ENCODE data around the gene C2CD4D.
"Not testable (repeated sequence)": the region's sequence is repeated elsewhere in the genome, so short reads cannot be mapped to it uniquely, and the experiment has no call there.

DNA sequence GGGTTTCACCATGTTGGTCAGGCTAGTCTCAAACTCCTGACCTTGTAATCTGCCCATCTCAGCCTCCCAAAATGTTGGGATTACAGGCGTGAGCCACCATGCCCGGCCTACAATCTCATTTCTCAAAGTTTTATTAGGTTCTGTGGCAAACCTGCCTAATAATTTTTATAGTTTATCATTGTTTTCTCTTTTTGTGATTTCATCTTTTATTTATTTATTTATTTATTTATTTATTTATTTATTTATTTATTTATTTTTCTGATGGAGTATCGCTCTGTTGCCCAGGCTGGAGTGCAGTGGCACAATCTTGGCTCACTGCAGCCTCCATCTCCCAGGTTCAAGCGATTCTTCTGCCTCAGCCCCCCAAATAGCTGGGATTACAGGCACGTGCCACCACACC lies 45.3 kb upstream of the C2CD4D start:
- TF ChIP-seq GTF2F1 (IDR thresholded peaks at IDR 0.05; ENCODE audit: low read length); CREB1 (IDR thresholded peaks at IDR 0.05); CREB1 (CRISPR knock-in tag; IDR thresholded peaks at IDR 0.05); MXI1 (IDR thresholded peaks at IDR 0.05; ENCODE audit: borderline replicate concordance, low read depth, low read length); ZNF274 (CRISPR knock-in tag; IDR thresholded peaks at IDR 0.05); HNRNPLL (IDR thresholded peaks at IDR 0.05; ENCODE audit: low read depth, low read length, poor library complexity, severe bottlenecking); SMARCC2 (IDR thresholded peaks at IDR 0.05); ZNF768 (CRISPR knock-in tag; IDR thresholded peaks at IDR 0.05); PHF5A (CRISPR knock-in tag; IDR thresholded peaks at IDR 0.05; ENCODE audit: low read depth, unreplicated experiment); SALL2 (CRISPR knock-in tag; IDR thresholded peaks at IDR 0.05): not testable (repeated sequence)
- TF ChIP-seq, protein P1, sequence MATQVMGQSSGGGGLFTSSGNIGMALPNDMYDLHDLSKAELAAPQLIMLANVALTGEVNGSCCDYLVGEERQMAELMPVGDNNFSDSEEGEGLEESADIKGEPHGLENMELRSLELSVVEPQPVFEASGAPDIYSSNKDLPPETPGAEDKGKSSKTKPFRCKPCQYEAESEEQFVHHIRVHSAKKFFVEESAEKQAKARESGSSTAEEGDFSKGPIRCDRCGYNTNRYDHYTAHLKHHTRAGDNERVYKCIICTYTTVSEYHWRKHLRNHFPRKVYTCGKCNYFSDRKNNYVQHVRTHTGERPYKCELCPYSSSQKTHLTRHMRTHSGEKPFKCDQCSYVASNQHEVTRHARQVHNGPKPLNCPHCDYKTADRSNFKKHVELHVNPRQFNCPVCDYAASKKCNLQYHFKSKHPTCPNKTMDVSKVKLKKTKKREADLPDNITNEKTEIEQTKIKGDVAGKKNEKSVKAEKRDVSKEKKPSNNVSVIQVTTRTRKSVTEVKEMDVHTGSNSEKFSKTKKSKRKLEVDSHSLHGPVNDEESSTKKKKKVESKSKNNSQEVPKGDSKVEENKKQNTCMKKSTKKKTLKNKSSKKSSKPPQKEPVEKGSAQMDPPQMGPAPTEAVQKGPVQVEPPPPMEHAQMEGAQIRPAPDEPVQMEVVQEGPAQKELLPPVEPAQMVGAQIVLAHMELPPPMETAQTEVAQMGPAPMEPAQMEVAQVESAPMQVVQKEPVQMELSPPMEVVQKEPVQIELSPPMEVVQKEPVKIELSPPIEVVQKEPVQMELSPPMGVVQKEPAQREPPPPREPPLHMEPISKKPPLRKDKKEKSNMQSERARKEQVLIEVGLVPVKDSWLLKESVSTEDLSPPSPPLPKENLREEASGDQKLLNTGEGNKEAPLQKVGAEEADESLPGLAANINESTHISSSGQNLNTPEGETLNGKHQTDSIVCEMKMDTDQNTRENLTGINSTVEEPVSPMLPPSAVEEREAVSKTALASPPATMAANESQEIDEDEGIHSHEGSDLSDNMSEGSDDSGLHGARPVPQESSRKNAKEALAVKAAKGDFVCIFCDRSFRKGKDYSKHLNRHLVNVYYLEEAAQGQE (IDR thresholded peaks at IDR 0.05; ENCODE audit: borderline replicate concordance in 1 of 2, low read depth in 1 of 2, low read length in 2 of 2) = not testable (repeated sequence)
- TF ChIP-seq, protein P2, sequence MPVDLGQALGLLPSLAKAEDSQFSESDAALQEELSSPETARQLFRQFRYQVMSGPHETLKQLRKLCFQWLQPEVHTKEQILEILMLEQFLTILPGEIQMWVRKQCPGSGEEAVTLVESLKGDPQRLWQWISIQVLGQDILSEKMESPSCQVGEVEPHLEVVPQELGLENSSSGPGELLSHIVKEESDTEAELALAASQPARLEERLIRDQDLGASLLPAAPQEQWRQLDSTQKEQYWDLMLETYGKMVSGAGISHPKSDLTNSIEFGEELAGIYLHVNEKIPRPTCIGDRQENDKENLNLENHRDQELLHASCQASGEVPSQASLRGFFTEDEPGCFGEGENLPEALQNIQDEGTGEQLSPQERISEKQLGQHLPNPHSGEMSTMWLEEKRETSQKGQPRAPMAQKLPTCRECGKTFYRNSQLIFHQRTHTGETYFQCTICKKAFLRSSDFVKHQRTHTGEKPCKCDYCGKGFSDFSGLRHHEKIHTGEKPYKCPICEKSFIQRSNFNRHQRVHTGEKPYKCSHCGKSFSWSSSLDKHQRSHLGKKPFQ (CRISPR knock-in tag; IDR thresholded peaks at IDR 0.05; ENCODE audit: insufficient replicate concordance) = not testable (repeated sequence)
- TF ChIP-seq, protein P3, sequence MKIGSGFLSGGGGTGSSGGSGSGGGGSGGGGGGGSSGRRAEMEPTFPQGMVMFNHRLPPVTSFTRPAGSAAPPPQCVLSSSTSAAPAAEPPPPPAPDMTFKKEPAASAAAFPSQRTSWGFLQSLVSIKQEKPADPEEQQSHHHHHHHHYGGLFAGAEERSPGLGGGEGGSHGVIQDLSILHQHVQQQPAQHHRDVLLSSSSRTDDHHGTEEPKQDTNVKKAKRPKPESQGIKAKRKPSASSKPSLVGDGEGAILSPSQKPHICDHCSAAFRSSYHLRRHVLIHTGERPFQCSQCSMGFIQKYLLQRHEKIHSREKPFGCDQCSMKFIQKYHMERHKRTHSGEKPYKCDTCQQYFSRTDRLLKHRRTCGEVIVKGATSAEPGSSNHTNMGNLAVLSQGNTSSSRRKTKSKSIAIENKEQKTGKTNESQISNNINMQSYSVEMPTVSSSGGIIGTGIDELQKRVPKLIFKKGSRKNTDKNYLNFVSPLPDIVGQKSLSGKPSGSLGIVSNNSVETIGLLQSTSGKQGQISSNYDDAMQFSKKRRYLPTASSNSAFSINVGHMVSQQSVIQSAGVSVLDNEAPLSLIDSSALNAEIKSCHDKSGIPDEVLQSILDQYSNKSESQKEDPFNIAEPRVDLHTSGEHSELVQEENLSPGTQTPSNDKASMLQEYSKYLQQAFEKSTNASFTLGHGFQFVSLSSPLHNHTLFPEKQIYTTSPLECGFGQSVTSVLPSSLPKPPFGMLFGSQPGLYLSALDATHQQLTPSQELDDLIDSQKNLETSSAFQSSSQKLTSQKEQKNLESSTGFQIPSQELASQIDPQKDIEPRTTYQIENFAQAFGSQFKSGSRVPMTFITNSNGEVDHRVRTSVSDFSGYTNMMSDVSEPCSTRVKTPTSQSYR (CRISPR knock-in tag; IDR thresholded peaks at IDR 0.05; ENCODE audit: borderline replicate concordance) = not testable (repeated sequence)

Data from HepG2 (cell line).